Measurements from ENCODE around the gene MSL2. TPM values are rescaled to one million over a fixed set of nuclear protein-coding genes. Genes with fewer than 3 reads are reported as not detected.

The MSL2 gene
- total and polyA plus RNA-seq, 2 of the 4 experiments (the other 2 are of a cell fraction), result 7.1 to 13.6 TPM

DNA sequence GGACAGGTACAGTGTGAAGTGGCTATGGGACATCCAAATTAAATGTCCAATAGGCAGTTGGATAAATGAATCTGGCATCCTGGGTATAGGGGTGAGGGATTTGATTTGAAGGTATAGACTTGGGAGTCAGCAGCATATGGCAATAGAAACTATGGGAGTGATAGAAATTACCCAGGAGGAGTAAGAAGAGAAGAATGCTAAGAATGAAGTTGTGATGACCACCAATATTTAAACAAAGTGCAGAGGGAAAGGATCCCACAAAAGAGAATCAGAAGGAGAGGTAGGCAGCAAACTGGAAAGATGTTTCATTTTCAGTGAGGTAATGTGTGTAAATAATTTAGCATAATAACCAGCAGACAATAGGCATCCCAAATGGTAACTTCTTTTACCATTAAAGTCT, 13.8 kb upstream of the MSL2 start:
- Histone ChIP-seq H4K8ac (ENCODE audit: low read depth in 2 of 2, low read length in 2 of 2) (no peak overlapping the region; a peak in 1 of 4 replicates), H2BK120ac (ENCODE audit: low read depth, low read length) (peak overlapping the region; percentile 70), H3K4me1 (ENCODE audit: control insufficient read depth, insufficient read depth, low read length) (peaks cover 2% of the 10 kb centered on the region; the same call in 1 of the 2 replicates), H2BK5ac (ENCODE audit: low read depth, low read length, poor library complexity, severe bottlenecking) (peak overlapping the region; percentile 21), H4K20me1 (ENCODE audit: insufficient read depth, low read length) (no peaks in the 10 kb centered on the region), H3K9ac (ENCODE audit: low read depth, low read length) (no peak overlapping the region), H3K14ac (replicated peaks; ENCODE audit: low read depth, low read length) (no peak overlapping the region), H2AFZ (replicated peaks; ENCODE audit: low read length, poor library complexity) (no peak overlapping the region), H3K36me3 (ENCODE audit: control insufficient read depth, insufficient read depth, low read length) (no peaks in the 10 kb centered on the region), H3K9me1 (ENCODE audit: insufficient read depth, low read length) (no peaks in the 10 kb centered on the region), H4K5ac (ENCODE audit: low read depth, low read length) (no peak overlapping the region), H3K23ac (ENCODE audit: low read depth, low read length) (no peak overlapping the region), H3K79me1 (ENCODE audit: low read depth in 1 of 2, low read length in 2 of 2) (no peaks in the 10 kb centered on the region), H3K4me2 (ENCODE audit: low read depth, low read length) (peak overlapping the region; percentile 67; the same call in 1 of the 2 replicates), H3K4me3 (ENCODE audit: insufficient read depth, low read depth, low read length) (no peak overlapping the region), H2BK15ac (ENCODE audit: low read depth, low read length) (0 out of 3 replicates have a peak overlapping the region, but pooled peaks have one; percentile 20), H3K27me3 (ENCODE audit: control insufficient read depth, insufficient read depth, low read length) (no peaks in the 10 kb centered on the region), H3K27ac (ENCODE audit: insufficient read depth, low read length) (no peak overlapping the region), H4K91ac (ENCODE audit: insufficient read depth, low read depth, low read length) (0 out of 2 replicates have a peak overlapping the region, but pooled peaks have one; percentile 21), H3K18ac (ENCODE audit: low read depth, low read length) (no peak overlapping the region), H2AK9ac (replicated peaks; ENCODE audit: low read depth, low read length, poor library complexity) (no peak overlapping the region), H3K9me3 (ENCODE audit: control insufficient read depth, insufficient read depth, low read length) (no peaks in the 10 kb centered on the region), H2AK5ac (ENCODE audit: low read depth, low read length) (no peak overlapping the region), H3K56ac (ENCODE audit: extremely low read depth, insufficient read depth, low read length) (no peak overlapping the region), H3K4ac (ENCODE audit: low read depth, low read length) (peak overlapping the region; percentile 22; the same call in 1 of the 2 replicates), H2BK20ac (ENCODE audit: low read depth, low read length) (peak overlapping the region; percentile 84)
- in situ Hi-C loops (cut with MboI; ENCODE audit: low sequenced_read_pairs) (no loop called here), dilution Hi-C loops (cut with HindIII; ENCODE audit: low sequenced_read_pairs, unreplicated experiment) (no loop called here), intact Hi-C loops (cut with micrococcal nuclease) (no loop called here)
- TF ChIP-seq NFE2L2 (IDR thresholded peaks at IDR 0.05; ENCODE audit: low read depth, low read length) (no peak), MAFK (IDR thresholded peaks at IDR 0.05; ENCODE audit: low read depth, low read length) (no peak), RAD21 (IDR thresholded peaks at IDR 0.05; ENCODE audit: low read length) (no peak), POLR2A (IDR thresholded peaks at IDR 0.05; ENCODE audit: low read depth, low read length) (no peak), BHLHE40 (IDR thresholded peaks at IDR 0.05; ENCODE audit: low read depth, low read length) (no peak), FOS (IDR thresholded peaks at IDR 0.05; ENCODE audit: low read depth, low read length) (no peak), RCOR1 (IDR thresholded peaks at IDR 0.05; ENCODE audit: insufficient replicate concordance, low read length) (no peak), SMC3 (IDR thresholded peaks at IDR 0.05; ENCODE audit: low read depth, low read length) (no peak), MXI1 (IDR thresholded peaks at IDR 0.05; ENCODE audit: borderline replicate concordance, low read depth, low read length) (no peak), CHD1 (IDR thresholded peaks at IDR 0.05; ENCODE audit: low read depth, low read length) (no peak), RFX5 (IDR thresholded peaks at IDR 0.05; ENCODE audit: low read depth, low read length) (no peak), CEBPB (IDR thresholded peaks at IDR 0.05; ENCODE audit: low read depth, low read length) (no peak), MAZ (IDR thresholded peaks at IDR 0.05; ENCODE audit: borderline replicate concordance, low read depth, low read length) (no peak)
- TF ChIP-seq, protein P1, sequence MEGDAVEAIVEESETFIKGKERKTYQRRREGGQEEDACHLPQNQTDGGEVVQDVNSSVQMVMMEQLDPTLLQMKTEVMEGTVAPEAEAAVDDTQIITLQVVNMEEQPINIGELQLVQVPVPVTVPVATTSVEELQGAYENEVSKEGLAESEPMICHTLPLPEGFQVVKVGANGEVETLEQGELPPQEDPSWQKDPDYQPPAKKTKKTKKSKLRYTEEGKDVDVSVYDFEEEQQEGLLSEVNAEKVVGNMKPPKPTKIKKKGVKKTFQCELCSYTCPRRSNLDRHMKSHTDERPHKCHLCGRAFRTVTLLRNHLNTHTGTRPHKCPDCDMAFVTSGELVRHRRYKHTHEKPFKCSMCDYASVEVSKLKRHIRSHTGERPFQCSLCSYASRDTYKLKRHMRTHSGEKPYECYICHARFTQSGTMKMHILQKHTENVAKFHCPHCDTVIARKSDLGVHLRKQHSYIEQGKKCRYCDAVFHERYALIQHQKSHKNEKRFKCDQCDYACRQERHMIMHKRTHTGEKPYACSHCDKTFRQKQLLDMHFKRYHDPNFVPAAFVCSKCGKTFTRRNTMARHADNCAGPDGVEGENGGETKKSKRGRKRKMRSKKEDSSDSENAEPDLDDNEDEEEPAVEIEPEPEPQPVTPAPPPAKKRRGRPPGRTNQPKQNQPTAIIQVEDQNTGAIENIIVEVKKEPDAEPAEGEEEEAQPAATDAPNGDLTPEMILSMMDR (conservative IDR thresholded peaks at IDR 0.05; ENCODE audit: low read depth, low read length), result no peak
- TF ChIP-seq, protein P2, sequence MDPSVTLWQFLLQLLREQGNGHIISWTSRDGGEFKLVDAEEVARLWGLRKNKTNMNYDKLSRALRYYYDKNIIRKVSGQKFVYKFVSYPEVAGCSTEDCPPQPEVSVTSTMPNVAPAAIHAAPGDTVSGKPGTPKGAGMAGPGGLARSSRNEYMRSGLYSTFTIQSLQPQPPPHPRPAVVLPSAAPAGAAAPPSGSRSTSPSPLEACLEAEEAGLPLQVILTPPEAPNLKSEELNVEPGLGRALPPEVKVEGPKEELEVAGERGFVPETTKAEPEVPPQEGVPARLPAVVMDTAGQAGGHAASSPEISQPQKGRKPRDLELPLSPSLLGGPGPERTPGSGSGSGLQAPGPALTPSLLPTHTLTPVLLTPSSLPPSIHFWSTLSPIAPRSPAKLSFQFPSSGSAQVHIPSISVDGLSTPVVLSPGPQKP (IDR thresholded peaks at IDR 0.05; ENCODE audit: borderline replicate concordance, low read depth, low read length), result no peak
- TF ChIP-seq, protein P3, sequence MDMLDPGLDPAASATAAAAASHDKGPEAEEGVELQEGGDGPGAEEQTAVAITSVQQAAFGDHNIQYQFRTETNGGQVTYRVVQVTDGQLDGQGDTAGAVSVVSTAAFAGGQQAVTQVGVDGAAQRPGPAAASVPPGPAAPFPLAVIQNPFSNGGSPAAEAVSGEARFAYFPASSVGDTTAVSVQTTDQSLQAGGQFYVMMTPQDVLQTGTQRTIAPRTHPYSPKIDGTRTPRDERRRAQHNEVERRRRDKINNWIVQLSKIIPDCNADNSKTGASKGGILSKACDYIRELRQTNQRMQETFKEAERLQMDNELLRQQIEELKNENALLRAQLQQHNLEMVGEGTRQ (IDR thresholded peaks at IDR 0.05; ENCODE audit: low read depth, low read length), result no peak
- ChIA-PET POLR2A (ENCODE audit: unreplicated experiment) (no interaction called here), CTCF (interaction anchor here (0.6 kb wide), 2 partner anchors 31 to 549 kb away, joined by 5 to 6 read pairs; no protein-coding TSS in a partner anchor)
- ATAC-seq (ENCODE audit: low read depth) (peak; percentile 93), DNase-seq (peak; percentile 78)
- BruUV-seq (replicated peaks), result no TSS peak

Data from IMR-90 (cell line).